Erythroblast (primary cell): ENCODE measurements around the gene MUC12.

Experiments used
- GATA1 ChIP-seq: IDR thresholded peaks from 2 replicates; pipeline ENCODE4 v1.6.1; 2011; ENCODE audit warnings: low read depth, mild to moderate bottlenecking, control low read depth, low read length, moderate library complexity
- POLR2A ChIP-seq: IDR thresholded peaks from 2 replicates; pipeline ENCODE4 v1.6.1; 2011; ENCODE audit warnings: mild to moderate bottlenecking, low read length

DNA sequence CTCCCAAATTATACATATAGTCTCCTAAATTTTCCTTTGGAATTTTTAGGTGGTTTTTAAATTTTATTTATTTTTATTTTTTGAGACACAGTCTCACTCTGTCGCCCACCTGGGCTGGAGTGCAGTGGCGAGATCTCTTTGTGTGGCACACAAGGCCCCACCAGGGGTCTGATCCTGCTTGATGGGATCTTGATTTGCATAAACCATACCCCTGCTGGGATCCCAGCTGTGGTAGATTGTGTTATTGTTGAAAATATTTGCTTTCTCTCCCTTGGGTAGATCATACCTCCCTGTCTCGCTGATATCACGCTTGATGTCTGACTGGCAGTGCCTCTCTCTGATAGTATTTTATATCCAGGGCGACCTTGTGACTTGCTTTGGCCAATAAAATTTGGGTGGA, 25.7 kb upstream of the MUC12 start:
- TF ChIP-seq POLR2A = no peak
- TF ChIP-seq GATA1 = no peak
